C1 segment of cervical spinal cord (tissue), 14 donors: ENCODE data around the gene PDK2.

ENCODE experiments used
- DNase-seq, 14 donors: peaks; one replicate each; lab custom pipeline; 2025; lab: John Stamatoyannopoulos, UW

The PDK2 gene

GRCh38 chr17:50100480-50100883, 5.3 kb downstream of the PDK2 start:
- no peak for DNase-seq

- DNase-seq: peak in 1 of 14 donors; percentile 70
These were observed 5.8 kb downstream of the PDK2 start for GRCh38 chr17:50100921-50101345.

GRCh38 chr17:50101346-50102163, 6.4 kb downstream of the PDK2 start:
- no peak for DNase-seq

- DNase-seq: peak in 10 of 14 donors; percentile 15 to 71 (median 32)
These were observed 7.2 kb downstream of the PDK2 start for GRCh38 chr17:50102164-50102991.

- no peak for DNase-seq
These were observed 8.1 kb downstream of the PDK2 start for GRCh38 chr17:50103252-50103651.

- peak in 1 of 14 donors; percentile 91 for DNase-seq
These were observed 8.8 kb downstream of the PDK2 start for GRCh38 chr17:50103941-50104340.

GRCh38 chr17:50105811-50106210, 10.7 kb downstream of the PDK2 start:
- no peak for DNase-seq

GRCh38 chr17:50106393-50107131, 11.4 kb downstream of the PDK2 start:
- DNase-seq: no peak

GRCh38 chr17:50107790-50108414, 12.8 kb downstream of the PDK2 start:
- DNase-seq: no peak

GRCh38 chr17:50108556-50108955, 13.4 kb downstream of the PDK2 start:
- DNase-seq: no peak

- no peak for DNase-seq
These were observed 14.1 kb downstream of the PDK2 start for GRCh38 chr17:50109207-50109606.

- DNase-seq: no peak
These were observed 14.6 kb downstream of the PDK2 start for GRCh38 chr17:50109785-50110184.

- DNase-seq: peak in 1 of 14 donors; percentile 68
These were observed 15.6 kb downstream of the PDK2 start for GRCh38 chr17:50110591-50111349.

GRCh38 chr17:50111673-50112655, 16.8 kb downstream of the PDK2 start:
- peak in 9 of 14 donors; percentile 13 to 89 (median 36) for DNase-seq

- peak in 2 of 14 donors; percentile 14 to 27 for DNase-seq
These were observed 17.5 kb downstream of the PDK2 start for GRCh38 chr17:50112694-50113093.

- DNase-seq: no peak
These were observed 18.6 kb downstream of the PDK2 start for GRCh38 chr17:50113624-50114320.

- DNase-seq: no peak
These were observed 19.2 kb downstream of the PDK2 start for GRCh38 chr17:50114401-50114800.

- DNase-seq: peak in 3 of 14 donors; percentile 10 to 44 (median 12)
These were observed 19.8 kb downstream of the PDK2 start for GRCh38 chr17:50114849-50115357.
